ENCODE results near the gene NELL2. TPM values are rescaled to one million over a fixed set of nuclear protein-coding genes. Genes with fewer than 3 reads are reported as not detected.

Gene NELL2
- total RNA-seq, 1 experiment from 2014 or later: 0.21 TPM

DNA sequence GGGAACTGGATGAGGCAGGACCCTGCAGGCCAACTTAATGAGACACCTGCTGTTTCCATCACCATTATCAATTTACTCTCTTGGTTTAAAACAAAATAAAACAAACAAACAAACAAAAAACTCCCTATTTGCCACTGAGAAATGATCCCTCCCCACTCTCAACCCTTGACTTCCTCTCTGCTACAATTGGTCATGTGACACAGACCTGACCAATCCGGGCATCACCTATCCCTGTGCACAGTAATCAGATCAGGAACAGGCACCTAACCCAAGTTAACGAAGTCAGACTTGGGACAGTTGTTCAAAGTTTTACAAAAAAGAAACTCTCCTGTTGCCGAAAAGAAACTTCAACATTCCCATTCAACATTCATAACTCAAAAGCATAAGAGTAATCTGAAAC, 58.4 kb downstream of the NELL2 start:
- in situ Hi-C loops (cut with HindIII; ENCODE audit: low pct_unique_long_range_greater_than_20kb, low sequenced_read_pairs): no loop called here
- DNase-seq (ENCODE audit: low read depth, low spot score): no peak

- in situ Hi-C loops (cut with HindIII; ENCODE audit: low pct_unique_long_range_greater_than_20kb, low sequenced_read_pairs): no loop called here
- DNase-seq (ENCODE audit: low read depth, low spot score): no peak
Measured at GRCh38 chr12:44816446-44817017, 59.6 kb downstream of the NELL2 start.

- DNase-seq (ENCODE audit: low read depth, low spot score): peak; percentile 56
- in situ Hi-C loops (cut with HindIII; ENCODE audit: low pct_unique_long_range_greater_than_20kb, low sequenced_read_pairs): no loop called here
Measured at GRCh38 chr12:44812062-44812461, 64.1 kb downstream of the NELL2 start.

DNA sequence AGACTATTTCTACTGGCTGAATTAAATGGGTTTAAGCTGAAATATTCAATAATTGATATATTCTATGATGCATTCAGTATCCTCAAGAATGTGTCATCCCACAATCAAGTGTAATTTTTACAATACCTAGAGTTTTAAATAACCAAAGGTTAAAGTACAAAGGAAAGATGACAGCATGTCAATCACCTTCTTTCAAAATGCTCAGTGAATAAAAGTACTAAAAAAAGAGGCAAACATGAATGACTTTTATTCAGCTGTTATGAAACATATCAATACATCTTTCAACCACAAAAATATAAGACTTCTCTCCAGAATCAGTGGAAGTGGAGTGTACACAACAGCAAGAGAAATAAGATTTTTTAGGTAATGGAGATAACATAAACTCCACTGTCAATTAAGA, 72.0 kb downstream of the NELL2 start:
- DNase-seq (ENCODE audit: low read depth, low spot score): no peak
- in situ Hi-C loops (cut with HindIII; ENCODE audit: low pct_unique_long_range_greater_than_20kb, low sequenced_read_pairs): no loop called here

- no peak for DNase-seq (ENCODE audit: low read depth, low spot score)
- in situ Hi-C loops (cut with HindIII; ENCODE audit: low pct_unique_long_range_greater_than_20kb, low sequenced_read_pairs): no loop called here
Measured at GRCh38 chr12:44795970-44796369, 80.1 kb downstream of the NELL2 start.

DNA sequence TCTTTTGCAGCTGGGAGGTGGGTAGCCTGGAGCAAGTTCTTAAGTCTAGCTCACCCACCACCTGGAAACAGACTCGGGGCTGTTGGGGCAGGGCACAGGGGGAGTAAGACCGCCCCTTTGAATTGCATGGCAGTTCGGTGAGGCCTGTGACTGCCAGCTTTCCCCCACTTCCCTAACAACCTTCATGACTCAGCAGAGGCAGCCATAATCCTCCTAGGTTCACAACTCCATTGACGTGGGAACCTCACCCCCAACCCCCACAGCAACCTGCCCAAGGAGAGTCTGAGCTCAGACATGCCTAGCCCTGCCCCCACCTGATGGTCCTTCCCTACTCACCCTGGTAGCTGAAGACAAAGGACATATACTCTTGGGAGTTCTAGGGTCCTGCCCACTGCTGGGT, 87.4 kb downstream of the NELL2 start:
- in situ Hi-C loops (cut with HindIII; ENCODE audit: low pct_unique_long_range_greater_than_20kb, low sequenced_read_pairs): no loop called here
- DNase-seq (ENCODE audit: low read depth, low spot score): no peak

DNA sequence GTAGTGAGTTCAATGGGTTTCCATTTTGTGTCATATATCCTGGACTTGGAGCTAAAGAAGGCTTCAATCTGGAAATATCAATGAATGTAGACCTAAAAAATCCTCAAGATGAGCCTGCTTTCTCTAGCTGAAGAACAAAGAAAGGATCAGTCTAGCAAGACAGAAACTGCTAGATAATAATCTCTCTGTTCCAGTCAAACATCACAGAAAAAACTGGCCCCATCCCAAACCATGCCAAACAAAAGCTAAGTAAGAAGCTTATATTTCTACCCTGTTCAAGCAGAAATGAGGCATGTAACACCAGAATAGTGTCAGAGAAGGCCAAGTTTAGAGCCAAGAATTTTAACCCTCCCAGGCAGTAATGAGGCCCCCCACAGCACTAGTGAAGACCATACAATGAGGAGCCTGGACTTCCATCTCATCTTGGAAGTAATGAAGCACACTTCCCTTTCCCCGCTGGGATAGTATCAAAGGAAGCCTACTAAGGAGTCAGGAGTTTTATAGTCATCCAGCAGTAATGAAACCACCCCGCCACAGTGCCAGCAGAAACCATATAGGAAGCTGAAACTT, 95.8 kb downstream of the NELL2 start:
- DNase-seq (ENCODE audit: low read depth, low spot score): peak; percentile 9
- in situ Hi-C loops (cut with HindIII; ENCODE audit: low pct_unique_long_range_greater_than_20kb, low sequenced_read_pairs): no loop called here

- no peak for DNase-seq (ENCODE audit: low read depth, low spot score)
- in situ Hi-C loops (cut with HindIII; ENCODE audit: low pct_unique_long_range_greater_than_20kb, low sequenced_read_pairs): loop anchor here (10.0 kb wide), 1 partner anchor 95 kb away; the partner anchor contains the start of gene NELL2
Measured at GRCh38 chr12:44779766-44780165, 96.3 kb downstream of the NELL2 start.

DNA sequence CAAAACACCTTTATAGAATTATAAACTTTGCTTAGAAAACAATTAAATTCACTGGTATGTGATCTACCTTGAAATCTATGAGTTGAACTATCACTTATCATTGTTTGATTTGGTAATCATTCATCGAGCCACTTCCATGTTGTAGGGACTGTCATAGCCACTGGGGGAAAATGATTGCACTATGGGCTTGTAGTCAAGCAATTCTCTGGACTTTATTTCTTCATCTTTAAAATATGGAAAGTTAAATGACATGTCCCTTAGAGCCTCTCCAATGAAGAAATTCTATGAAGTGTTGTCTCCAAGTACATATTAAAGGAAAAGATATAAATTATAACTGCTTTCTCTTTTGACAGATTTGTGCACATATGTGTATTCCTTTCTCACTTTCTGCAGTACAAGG, 97.3 kb downstream of the NELL2 start:
- in situ Hi-C loops (cut with HindIII; ENCODE audit: low pct_unique_long_range_greater_than_20kb, low sequenced_read_pairs): loop anchor here (10.0 kb wide), 1 partner anchor 96 kb away; the partner anchor contains the start of gene NELL2
- no peak for DNase-seq (ENCODE audit: low read depth, low spot score)

DNA sequence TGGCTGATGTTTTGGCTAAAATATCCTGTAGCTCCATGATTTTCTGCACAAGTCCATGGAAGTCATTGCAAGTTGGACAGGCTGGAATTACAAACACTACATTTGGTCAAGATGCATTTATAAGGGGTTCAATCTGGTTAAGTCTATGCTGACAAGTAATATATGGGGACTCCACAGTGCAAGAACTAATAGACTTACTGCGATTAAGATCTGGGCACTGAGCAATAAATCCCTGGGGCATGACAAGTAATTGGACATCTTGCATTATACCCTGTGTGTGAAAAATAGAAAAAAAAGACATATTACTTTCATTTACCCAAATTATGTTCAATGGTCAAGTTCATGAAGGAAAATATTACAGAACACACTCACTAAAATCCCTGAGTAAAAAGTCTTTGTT, 99.1 kb downstream of the NELL2 start:
- in situ Hi-C loops (cut with HindIII; ENCODE audit: low pct_unique_long_range_greater_than_20kb, low sequenced_read_pairs): loop anchor here (10.0 kb wide), 1 partner anchor 98 kb away; the partner anchor contains the start of gene NELL2
- no peak for DNase-seq (ENCODE audit: low read depth, low spot score)

DNA sequence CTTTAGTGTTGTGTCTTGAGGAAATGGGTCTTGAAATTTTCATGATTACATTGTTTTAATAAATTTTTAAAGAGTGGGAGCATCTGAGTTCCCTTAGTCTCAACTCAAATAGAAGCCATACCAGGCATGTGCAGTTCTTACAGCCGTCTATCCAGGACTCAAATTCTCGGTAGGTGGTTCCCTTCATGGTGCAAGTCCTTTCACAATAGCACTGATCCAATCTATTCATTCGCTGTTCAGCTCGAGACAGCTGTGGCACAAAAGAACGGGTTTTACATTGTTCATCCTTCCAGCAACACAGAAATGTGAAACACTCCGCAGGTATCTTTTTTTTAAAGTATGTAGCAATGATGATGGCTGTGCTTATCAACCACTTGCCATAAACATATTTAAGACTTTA, 100.2 kb downstream of the NELL2 start:
- DNase-seq (ENCODE audit: low read depth, low spot score): no peak
- in situ Hi-C loops (cut with HindIII; ENCODE audit: low pct_unique_long_range_greater_than_20kb, low sequenced_read_pairs): loop anchor here (10.0 kb wide), 1 partner anchor 99 kb away; the partner anchor contains the start of gene NELL2

- peak; percentile 62 for DNase-seq (ENCODE audit: low read depth, low spot score)
- in situ Hi-C loops (cut with HindIII; ENCODE audit: low pct_unique_long_range_greater_than_20kb, low sequenced_read_pairs): loop anchor here (10.0 kb wide), 1 partner anchor 100 kb away; the partner anchor contains the start of gene NELL2
Measured at GRCh38 chr12:44774815-44775411, 101.2 kb downstream of the NELL2 start.

DNA sequence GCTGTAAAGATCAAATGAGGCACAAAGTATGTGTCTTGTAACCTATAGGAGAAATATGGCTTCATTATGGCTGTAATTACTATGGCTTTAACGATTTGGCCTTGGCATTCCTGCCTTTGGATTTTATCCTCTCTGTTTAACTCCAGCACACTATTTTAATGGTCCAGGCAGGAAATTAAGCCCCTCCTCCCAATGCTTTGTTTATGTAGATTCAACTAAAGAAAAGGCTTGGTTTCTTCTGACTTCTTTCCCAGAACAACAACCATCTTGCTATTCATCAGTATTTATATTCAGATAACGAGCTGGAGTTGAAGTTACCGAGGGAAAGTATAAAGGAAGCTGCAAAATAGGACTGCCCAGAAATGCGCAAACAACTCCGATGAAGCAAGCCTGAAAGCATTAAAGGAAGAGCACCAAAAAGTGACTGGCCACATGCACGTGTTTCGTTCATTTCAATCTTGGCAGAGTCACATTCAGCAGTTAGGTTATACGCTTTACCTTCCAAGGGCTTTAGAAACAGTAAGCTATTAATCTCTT, 104.6 kb downstream of the NELL2 start:
- in situ Hi-C loops (cut with HindIII; ENCODE audit: low pct_unique_long_range_greater_than_20kb, low sequenced_read_pairs): loop anchor here (10.0 kb wide), 1 partner anchor 103 kb away; the partner anchor contains the start of gene NELL2
- no peak for DNase-seq (ENCODE audit: low read depth, low spot score)

GRCh38 chr12:44765796-44766195, 110.3 kb downstream of the NELL2 start:
- in situ Hi-C loops (cut with HindIII; ENCODE audit: low pct_unique_long_range_greater_than_20kb, low sequenced_read_pairs): no loop called here
- DNase-seq (ENCODE audit: low read depth, low spot score): no peak

DNA sequence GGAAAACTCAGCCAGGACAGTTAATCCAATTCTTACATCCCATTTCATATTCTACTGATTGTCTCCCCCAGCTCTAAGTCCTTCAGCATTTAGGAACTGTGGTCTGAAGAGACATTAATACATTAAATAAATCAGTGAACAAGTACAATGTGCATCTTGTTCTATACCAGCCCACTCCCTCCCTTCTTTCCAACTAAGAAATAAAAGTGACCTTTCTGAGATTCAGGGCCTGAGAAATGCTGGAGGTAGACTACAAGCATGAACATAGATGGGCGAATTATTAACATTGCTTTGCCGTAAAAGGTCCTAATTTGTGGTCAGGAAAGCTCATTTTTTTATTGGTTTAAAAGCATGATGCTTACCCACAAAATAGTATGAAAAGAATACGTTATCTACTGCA, 113.1 kb downstream of the NELL2 start:
- DNase-seq (ENCODE audit: low read depth, low spot score): peak; percentile 33
- in situ Hi-C loops (cut with HindIII; ENCODE audit: low pct_unique_long_range_greater_than_20kb, low sequenced_read_pairs): no loop called here

- no peak for DNase-seq (ENCODE audit: low read depth, low spot score)
- in situ Hi-C loops (cut with HindIII; ENCODE audit: low pct_unique_long_range_greater_than_20kb, low sequenced_read_pairs): no loop called here
Measured at GRCh38 chr12:44759289-44759688, 116.8 kb downstream of the NELL2 start.

GRCh38 chr12:44750468-44750867, 125.6 kb downstream of the NELL2 start:
- in situ Hi-C loops (cut with HindIII; ENCODE audit: low pct_unique_long_range_greater_than_20kb, low sequenced_read_pairs): no loop called here

DNA sequence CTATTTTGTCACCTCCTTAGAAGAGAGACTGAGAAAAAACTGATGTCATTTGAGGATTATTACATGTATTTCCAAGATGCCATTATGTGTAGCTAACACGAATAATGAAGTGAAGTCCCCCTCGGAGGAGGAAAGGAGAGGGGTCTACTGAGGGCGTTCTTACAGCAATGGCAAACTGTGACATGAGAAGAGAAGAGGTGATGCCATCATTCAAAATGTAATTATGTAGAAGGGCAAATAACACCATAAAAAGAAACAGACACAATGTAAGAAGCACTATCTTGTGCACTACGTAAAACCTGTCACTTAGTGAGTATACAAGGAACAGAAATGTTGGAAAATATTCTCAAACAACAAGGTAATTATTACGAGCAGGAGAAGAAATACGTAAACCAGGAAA, 126.5 kb downstream of the NELL2 start:
- in situ Hi-C loops (cut with HindIII; ENCODE audit: low pct_unique_long_range_greater_than_20kb, low sequenced_read_pairs): no loop called here

More at GRCh38 chr12:44750468-44750867, 125.6 kb downstream of the NELL2 start:
- DNase-seq (ENCODE audit: low read depth, low spot score): no peak

More for the DNA sequence above, 126.5 kb downstream of the NELL2 start:
- DNase-seq (ENCODE audit: low read depth, low spot score): no peak
